Right kidney (tissue), 1 donor: ENCODE results near the gene SEMA3F.
A peak's percentile ranks its signal among the peaks of the same experiment; 100 is the strongest.

ENCODE experiments used
- DNase-seq: peaks from one replicate; pipeline ENCODE4 v3.0.0-alpha.2; 2016

Gene SEMA3F

DNA sequence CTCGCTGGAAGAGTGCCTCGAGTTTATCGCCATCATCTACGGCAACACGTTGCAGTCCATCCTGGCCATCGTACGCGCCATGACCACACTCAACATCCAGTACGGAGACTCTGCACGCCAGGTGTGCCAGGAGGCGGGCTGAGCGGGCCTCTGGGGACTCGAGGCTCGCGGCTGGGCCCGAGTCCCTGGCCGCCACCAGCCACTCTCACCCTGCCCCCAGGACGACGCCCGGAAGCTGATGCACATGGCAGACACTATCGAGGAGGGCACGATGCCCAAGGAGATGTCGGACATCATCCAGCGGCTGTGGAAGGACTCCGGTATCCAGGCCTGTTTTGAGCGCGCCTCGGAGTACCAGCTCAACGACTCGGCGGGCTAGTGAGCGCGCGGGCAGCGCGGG is 38.2 kb downstream of the SEMA3F start:
- DNase-seq, result no peak

DNA sequence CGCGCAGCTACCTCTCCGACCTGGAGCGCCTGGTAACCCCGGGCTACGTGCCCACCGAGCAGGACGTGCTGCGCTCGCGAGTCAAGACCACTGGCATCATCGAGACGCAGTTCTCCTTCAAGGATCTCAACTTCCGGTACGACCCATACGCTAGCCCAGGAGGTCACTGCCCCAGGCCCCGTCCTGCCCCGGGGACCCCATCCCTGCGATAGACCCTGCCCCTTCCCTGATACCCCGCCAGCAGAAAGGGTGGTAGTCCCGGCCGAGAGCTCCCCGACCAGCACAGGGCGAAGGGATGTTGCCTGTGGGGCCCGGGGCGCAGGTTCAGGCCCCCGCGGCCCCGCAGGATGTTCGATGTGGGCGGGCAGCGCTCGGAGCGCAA is 38.6 kb downstream of the SEMA3F start:
- DNase-seq, result no peak

DNA sequence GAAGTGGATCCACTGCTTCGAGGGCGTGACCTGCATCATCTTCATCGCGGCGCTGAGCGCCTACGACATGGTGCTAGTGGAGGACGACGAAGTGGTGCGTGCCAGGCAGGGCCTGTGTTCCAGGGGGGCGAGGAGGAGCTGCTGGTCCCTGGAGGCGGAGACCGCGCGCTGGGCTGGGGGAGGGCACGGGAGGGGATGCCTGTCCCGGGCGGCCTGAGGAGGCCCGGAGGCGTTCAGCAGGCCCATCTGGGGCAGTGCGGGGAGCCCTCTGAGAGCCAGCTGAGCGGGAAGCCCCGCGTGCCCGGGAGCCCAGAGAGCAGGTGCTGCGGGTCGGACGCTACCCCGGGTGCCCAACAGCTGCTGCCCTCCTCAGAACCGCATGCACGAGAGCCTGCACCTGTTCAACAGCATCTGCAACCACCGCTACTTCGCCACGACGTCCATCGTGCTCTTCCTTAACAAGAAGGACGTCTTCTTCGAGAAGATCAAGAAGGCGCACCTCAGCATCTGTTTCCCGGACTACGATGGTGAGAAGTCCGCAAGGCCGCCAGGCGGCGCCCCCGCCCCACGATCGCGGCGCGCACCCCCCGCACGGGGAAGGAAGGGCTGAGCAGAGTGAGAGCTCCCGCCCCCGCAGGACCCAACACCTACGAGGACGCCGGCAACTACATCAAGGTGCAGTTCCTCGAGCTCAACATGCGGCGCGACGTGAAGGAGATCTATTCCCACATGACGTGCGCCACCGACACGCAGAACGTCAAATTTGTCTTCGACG is 39.2 kb downstream of the SEMA3F start:
- peak; percentile 71 for DNase-seq

DNA sequence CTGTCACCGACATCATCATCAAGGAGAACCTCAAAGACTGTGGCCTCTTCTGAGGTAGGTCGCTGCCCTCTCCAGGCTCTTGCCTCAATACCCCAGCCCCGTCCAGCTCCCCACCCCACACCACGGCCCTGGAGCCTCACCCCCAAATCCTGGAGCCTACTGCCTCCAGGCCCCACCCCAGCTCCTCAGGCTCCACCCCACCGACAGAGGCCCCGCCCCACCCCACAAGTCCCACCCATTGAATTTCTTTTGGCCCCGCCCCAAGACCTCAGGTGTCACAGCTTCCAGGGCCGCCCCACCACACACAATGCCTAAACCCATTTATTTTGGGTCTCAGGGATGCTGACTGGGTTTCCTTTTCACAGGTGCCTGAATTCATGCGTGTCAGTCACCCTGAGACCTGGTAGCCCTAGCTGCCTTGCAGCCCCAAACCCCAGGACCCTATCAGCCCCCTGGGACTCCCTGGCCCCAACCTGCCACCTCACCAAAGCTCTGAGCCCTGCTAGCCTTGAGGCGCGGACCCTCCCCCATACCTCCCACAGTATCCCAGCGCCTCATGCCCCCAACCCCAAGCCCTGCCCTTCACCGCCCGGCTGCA is 39.9 kb downstream of the SEMA3F start:
- no peak for DNase-seq

DNA sequence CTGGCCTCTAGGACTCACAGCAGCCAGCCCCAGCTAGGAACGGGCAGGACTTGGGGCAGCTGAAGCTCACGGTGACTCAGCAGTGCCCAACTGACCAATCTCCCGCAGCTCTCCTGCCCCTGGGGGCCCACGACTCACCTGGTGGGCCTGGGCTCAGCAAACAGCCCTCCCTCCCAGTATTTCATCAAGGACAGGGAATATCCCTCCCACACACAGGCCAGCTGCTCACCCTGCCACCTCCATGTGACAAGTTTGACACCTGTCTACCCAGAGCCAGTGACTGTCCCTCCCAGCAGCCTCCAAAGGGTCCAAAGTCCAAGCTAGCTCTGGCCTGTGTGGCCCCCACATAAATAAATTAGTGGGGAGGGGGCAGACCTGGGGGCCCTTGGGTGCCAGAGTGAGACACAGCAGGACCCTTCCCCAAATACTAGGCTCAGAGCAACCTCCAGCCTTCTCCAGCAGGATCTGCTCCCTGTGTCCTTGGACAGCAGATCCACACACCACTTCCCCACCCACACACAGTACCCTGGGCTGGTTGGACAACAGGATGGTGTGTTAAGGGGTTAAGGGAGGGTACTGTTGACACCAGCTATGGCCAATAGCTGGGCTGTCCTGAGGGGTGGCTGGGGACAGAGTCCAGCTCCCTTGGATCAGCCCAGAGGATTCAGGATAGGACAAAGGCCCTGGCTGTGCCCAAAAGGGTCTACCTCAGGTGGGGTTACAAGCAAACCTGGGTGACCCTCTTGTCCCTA is 40.6 kb downstream of the SEMA3F start:
- DNase-seq, result peak; percentile 38

DNA sequence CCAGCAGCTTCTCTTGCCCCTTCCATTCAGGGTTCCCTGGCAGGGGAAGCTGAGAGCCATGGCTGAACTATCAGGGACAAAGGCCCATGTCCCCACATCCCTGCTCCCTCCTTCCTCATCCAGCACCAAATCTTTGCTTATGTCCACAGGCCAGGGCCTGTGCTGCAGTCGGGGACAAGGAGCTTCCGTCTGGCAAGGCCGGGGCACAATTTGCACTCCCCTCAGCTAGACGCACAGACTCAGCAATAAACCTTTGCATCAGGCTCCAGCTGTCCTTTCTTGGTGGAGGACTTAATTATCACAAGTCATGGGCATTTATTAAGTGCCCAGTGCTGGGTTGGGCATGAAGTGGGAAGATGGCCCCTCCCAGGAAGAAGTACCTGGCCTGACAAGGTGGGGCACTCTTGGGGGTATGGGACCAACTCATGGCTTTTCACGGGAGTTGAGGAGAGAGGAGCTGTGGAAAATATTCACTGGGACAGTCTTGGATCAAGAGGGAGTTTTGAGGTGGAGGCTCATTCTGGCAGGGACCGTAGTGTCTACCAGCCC is 41.2 kb downstream of the SEMA3F start:
- DNase-seq, result no peak

DNA sequence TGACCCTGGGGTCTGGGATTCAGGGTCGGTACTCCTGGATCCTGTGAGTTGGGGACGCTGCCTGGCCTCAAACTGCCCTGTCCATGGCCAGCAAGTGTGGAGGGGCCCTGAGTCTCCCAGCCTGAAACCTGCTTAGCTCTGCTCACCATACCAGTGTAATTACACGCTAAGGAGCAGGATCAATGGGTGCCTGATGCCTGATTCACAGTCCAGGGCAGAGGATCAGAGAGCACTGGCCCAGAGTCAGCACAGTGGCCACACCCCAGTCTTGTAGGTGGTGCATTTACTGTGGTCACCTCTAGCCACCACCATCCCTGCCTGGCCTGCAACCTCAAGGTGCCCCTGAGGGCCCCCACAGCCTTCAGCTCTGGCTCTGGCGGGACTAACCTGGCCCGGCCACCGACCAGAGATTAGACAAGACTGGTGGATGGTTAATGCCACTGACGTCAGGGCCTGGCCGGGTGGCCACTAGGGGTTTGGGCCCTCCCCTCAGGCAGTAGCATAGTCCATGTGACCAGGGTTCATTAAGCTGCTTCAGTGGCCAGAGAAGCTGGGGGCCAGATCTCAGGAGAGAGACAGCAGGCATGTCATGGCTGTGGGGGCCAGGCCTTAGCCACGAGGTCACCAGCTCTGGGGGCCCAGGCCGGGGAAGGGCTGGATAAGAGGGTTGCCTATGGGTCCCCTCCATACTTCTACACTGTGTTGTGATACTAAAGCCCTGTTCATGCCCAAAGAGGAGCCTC is 46.6 kb downstream of the SEMA3F start:
- no peak for DNase-seq

DNA sequence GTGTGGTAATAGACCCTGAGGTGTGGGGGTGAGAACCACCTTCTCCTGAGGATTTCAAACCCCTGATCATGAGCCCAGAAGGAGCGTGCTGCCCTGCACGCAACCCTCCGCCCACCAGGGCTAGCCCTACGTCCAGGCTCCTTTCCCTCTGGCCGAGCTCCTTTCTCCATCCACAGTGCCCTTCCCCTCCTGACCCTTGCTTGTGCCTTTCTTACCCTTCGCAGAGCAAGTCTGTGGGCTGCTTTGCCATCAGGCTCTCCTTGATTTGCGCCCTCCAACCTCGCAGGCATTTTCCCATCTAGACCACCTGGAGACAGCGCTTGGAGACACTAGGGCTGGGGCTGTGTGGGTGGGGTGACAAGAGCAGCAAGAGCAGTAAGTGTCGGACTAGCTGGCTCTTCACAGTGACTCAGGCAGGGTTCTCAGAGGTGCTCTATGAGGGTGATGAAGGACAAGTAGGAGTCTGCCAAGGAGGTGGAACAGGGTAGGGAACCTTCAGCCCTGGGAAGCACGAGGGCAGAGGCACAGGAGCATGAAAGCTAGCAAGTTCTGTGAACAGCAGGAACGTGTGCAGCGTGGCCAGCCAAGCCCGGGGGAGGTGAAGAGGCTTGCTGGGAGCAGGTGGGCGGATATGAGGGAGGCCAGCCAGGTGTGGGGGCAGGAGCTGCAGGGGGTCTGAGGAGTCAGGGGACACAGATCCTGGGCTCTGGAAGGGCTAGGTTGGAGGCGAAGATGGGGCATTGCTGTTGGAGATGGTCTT is 47.4 kb downstream of the SEMA3F start:
- no peak for DNase-seq

DNA sequence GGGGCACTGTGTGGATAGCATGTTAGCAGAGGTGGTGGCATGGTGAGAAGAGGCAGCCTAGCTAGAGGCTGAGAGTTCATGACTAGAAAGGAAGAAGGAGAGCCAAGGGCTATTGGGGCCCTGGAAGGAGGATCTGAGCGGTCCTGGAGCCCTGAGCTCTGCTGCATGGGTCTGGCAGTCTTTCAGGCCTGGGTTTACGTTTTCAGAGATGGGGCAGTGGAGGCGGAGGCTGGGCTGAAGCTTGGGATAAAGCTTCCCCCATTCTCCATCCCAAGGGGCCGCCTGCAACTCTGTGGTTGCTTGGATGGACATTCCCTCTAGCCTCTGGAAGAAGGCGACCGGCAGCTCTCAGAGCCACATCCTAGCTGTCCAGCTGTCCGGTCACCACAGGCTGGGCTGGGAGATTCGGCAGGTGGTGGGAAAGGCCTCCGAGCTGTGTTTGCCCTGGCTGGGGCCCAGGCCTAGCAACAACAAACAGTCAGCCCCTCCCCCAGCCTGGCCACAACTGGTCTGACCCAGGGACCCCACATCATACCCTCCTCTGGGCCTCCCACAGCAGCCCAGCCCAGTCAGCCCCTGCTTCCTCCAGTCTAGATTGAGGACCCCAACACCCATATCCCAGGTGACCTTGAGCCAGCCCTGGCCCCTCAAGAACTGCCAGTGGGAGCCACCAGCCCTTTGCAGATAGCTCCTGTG is 48.1 kb downstream of the SEMA3F start:
- DNase-seq, result no peak

DNA sequence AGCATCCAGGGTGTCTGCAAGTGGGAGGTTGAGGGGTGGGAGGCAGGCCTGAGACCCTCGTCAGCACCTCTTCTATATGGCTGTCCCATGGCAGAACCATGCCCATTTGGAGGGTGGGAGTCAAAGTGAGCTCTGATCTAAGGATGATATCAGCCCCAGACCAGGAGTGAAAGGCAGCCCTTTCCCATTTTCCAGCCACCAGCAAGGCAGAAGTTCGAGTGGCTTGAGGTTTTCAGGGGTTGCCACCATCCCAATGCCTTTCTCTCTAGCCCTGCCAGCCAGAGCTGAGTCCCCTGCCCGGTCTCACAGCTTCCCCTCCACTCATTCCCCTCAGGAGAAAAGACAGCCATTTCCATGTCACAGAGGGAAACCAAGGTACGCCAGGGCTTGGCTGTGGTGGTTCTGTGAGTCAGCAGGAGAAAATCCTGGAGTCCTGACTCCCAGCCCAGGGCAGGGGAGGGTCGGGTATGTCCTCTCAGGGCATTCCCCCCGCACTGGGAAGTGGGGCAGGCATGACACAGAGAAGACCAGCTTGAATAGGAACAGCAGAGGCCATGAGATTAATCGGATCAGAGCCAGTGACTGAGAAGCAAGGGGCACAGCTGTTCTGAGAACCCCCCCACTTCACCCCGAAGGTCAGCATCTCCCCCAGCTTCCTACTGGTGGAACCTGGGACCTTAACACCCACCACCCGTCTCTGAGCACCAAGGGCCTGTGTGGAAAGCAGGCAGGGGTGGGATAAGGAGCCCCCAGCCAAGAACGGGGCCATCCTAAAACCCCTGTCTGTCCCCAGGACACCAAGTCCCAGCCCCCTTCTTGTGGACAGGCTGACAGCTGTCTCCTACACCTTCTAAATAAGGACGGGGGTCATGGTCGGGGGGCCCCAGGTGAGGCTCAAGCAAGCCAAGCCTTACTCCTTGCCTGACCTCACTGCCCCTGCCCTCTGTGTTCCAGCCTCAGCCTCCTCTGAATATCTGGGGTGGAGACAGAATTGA is 49.0 kb downstream of the SEMA3F start:
- DNase-seq, result no peak

DNA sequence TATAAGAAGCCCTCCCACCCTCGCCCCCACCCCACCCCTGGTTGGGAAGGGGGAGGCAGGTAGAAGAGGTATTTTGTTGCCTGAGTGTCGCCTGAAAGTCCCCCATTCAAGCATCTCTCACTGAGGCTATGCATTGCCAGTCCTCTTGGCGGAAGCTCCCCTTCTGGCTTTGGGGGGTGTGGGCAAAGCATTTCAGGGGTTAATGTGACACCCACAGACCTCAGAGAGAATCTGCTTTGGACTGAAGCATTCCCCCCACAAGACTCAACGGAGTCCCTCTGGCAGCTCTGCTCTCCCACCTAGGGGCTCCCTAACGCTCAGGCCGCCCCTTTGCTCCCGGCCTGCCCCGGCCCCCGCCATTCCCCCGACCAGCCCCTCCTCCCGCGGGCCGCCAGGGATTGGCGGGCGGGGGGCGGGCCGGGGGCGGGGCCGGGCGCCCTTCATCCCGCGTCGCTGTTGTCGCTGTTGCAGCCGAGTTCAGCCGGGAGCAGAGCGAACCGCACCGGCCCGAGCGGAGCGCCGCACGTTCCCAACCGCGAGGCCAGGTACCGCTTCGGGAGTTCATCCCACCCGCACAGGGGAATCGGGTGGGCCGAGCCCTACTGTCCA is 49.8 kb downstream of the SEMA3F start, which contains the start of gene SLC38A3:
TSS of gene SLC38A3 (plus strand) at position 468 of the 609 bp plus-strand sequence. CDS start 8,929 bp downstream, outside the sequence.
- peak; percentile 64 for DNase-seq

DNA sequence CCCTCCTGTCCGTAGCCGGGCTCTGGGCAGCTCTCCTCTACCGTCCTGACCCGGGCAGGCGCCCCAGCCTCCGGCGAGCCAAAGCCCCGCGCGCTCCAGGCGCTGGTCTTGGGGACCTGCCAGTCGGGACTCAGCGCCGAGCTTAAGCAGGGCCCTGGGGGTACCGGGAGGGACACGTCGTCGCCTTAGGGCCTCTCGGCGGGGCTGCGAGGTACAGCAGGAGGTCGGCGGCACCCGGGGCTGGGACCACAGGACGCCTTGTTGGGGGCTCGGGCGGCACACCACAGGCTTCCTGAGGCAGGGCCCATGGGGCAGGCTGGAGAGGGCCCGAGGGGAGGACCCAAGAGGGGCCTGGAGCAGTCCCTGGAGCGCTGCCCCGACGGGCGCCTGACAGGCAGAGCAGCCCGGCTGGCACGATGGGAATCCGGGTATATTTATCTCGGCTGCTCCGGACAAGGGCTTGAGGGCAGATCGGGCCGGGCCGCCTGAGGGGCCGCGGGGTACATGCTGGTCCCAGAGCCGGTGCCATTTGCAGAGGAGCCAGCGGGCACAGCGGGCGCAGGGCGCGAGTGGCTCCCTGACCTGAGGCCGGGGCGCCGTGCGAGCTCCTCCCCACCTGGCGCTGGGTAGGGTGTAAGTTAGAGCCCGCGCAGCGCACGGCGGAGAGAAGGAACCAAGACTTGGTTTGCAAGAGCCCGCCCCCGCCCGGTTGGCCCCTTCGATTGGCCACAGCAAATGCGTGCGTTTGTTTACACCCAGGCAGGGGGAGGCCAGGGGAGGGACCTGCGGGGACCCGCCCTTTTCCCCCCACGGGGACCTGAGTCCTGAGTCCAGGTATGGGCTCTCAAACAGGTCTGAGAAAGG is 50.5 kb downstream of the SEMA3F start:
- peak; percentile 85 for DNase-seq

DNA sequence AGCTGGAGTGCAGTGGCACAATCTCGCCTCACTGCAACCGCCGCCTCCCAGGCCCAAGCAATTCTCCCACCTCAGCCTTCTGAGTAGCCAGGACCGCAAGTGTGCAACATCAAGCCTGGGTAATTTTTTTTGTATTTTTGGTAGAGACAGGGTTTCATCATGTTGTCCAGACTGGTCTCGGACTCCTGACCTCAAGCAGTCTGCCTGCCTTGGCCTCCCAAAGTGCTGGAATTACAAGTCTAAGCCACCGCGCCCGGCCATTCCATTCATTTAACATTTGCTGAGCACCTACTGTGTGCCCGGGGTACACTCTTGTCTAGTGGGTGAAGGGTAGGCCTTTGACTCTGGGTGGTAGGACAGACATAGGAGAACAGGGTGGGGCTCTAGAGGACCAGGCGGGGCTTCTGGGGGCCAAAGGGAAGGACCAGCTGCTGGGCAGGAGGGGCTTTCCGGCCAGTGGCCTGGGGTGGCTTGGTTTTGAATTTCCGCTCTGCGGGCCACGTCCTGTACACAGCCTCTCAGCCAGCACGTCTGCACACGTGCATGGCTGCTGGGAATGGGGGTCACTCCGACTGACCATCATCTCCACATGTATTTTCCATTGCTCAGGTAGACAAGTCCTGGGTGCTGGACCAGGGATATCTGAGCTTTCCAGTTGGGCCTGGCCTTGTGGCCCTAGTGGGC is 52.4 kb downstream of the SEMA3F start:
- no peak for DNase-seq

DNA sequence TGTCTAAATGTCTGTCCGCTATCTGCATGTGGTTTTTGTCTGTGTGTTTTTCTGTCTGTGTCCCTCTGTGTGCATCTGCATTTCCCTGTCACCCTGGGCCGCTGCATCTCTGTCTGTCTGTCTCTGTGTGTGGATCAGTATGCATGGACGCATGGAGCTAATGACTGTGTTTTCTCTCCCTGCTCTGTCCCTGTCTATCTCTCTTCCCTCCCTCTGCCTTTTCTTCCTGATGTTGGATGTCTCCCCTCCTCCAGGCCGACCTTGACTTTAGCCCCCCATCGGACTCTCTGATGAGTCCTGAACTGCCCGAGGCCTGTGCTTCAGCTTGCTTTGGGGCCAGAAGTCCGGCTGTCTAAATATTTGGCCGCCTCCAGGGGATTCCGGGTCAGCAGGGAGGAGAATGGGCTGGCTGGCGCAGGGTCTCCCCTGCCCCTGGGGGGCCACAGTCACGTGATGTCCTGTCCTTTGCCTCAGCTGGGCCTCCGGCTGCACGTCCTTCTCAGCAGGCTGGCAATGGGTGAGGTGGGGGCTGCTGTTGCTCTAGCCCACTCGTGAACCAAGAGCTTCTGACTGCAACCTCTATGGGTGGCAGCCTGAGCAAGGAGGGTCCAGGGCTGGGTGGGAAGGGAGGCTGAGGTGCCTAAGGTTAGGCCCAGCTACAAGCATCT is 53.7 kb downstream of the SEMA3F start:
- DNase-seq, result no peak

DNA sequence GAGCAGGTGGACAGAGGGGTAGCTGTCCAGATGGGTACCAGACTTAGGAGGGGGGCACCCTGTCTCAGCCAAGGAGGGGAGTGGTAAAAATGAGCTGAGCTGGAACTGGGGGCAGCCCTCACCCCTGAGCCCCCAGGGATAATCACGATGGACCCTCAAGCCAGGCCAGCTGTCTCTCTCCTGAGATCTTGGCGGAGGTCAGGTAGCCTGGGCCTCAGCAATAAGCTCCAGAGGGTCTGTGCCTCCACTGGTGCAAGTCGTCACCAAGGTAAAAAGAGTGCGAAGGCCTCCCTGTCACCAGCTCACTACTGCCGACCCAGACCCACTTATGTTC is 55.0 kb downstream of the SEMA3F start:
- no peak for DNase-seq

DNA sequence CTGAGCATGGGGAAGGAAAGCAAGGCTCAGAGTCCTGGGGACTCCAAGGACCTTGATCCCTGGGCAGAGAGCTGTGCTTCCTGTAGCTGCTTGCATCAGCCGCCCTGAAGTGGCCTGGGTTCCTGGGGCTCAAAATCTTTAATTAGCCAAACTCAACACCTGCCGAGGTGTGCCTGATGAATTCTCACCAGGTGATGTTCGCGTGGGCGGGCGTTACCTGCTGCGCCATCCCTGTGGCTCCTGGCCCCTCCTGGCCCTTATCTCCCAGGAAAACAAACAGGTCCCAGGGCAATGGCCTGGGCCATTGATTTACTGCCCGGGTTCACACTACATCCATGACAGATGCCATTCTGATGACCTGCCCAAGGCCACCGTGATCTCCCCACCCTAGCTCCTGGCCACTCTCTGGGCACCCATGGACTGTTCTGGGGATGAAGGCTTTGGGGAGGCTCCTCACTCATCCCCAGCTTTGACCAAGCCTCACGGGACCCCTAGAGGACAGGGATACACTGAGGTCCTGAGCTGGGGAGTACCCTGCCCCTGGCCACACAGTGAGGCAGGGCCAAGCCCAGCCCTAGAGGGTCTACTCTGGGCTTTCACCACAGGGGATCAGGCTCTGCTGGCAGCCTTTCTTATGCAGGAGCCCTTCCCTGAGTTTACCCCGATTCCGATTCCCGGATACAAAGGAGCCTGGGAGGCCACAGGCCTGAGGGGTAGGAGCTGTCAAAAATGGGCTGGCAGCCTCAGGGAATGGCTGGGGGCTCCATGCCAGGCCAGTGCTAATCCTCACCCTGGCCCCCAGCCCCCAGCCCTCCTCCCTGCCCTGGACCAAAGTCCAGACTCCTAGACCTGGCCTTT is 55.6 kb downstream of the SEMA3F start:
- DNase-seq, result no peak
